Measurements from ENCODE around the gene FNDC8. TPM values are rescaled to one million over a fixed set of nuclear protein-coding genes. Genes with fewer than 3 reads are reported as not detected.

Gene FNDC8
- polyA plus RNA-seq, 1 experiment = not detected

DNA sequence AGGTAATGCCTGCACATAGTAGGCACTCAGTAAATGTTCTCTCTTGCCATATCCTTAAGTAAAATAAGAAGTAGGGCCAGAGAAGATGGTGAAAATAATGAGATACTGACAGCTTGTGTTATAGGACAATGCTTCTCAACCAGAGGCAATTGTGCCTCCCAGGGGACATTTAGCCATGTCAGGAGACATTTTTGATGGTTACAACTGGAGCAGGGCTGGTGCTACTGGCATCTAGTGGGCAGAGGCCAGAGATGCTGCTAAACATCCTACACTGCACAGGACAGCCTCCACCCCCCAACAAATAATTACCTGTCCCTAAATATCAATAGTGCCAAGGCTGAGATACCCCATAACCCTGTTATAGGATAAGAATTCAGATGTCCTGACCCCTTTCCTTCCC, 3.4 kb upstream of the FNDC8 start:
- TF ChIP-seq, protein P1, sequence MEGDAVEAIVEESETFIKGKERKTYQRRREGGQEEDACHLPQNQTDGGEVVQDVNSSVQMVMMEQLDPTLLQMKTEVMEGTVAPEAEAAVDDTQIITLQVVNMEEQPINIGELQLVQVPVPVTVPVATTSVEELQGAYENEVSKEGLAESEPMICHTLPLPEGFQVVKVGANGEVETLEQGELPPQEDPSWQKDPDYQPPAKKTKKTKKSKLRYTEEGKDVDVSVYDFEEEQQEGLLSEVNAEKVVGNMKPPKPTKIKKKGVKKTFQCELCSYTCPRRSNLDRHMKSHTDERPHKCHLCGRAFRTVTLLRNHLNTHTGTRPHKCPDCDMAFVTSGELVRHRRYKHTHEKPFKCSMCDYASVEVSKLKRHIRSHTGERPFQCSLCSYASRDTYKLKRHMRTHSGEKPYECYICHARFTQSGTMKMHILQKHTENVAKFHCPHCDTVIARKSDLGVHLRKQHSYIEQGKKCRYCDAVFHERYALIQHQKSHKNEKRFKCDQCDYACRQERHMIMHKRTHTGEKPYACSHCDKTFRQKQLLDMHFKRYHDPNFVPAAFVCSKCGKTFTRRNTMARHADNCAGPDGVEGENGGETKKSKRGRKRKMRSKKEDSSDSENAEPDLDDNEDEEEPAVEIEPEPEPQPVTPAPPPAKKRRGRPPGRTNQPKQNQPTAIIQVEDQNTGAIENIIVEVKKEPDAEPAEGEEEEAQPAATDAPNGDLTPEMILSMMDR (IDR thresholded peaks at IDR 0.05; ENCODE audit: low read depth, low read length) = no peak
- Histone ChIP-seq H3K27ac (ENCODE audit: low read depth, low read length) (no peak overlapping the region), H3K4me3 (ENCODE audit: low read depth, low read length) (no peak overlapping the region), H3K27me3 (ENCODE audit: control insufficient read depth, insufficient read depth, low read length) (no peaks in the 10 kb centered on the region), H3K9me3 (ENCODE audit: control insufficient read depth, insufficient read depth, low read length) (peaks cover 3% of the 10 kb centered on the region; the same call in 1 of the 2 replicates)
- no peak for DNase-seq (ENCODE audit: low read depth, low spot score)
- ChIA-PET POLR2A (interaction anchor here (0.6 to 1.6 kb wide), 3 partner anchors 24 to 137 kb away, joined by 3 to 6 read pairs (median 4); partner anchors contain the start of gene LIG3), CTCF (interaction anchor here (0.6 to 3.7 kb wide), 8 partner anchors 11 to 574 kb away, joined by 3 to 41 read pairs (median 6); no protein-coding TSS in a partner anchor)

DNA sequence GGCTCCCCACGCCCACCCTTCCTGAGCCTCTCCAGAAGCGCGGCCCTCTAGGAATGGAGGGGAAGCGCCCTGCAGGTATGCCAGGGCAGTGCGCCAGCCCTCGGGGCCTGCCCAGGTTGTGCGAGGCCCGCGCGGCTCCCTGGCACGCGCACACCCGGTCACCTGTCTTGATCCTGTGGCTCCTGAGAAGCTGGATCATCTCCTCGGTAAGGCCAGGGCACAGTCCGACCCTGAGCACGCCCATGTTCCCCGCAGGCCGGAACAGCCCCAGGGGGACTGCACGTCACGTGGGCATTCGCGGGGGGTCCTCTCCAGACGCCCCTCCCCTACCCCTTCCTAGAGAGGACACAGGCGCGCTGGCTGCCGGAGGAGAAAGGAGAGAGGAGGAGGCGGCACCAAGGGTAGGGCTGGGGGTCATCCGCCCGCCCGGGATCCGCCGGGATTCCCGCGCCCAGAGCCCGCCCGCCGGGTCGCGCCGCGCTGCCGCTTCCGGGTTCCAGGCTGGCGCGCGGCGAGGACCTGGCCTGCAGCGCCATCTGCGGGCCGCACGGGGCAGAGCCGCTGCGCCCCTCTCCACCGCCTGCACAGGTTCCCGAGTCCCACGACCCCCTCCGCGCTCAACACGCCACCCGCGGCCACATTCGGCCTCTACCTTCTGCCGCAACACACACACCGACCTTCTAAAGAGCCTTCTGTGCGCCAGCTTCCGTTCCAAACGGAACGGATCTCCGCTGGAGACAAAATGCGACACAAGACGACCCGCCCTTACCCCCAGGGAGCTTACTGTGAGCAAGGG, 1.8 kb upstream of the FNDC8 start, which contains the start of gene RAD51D:
TSS of gene RAD51D (minus strand) at position 491 of the 796 bp plus-strand sequence. CDS start at position 244, 247 bp downstream.
- CTCF ChIA-PET = interaction anchor here (0.5 to 3.7 kb wide), 32 partner anchors 9 to 758 kb away, joined by 3 to 41 read pairs (median 4); no protein-coding TSS in a partner anchor
- POLR2A ChIA-PET = interaction anchor here (1.1 to 1.7 kb wide), 2 partner anchors 8 to 97 kb away, joined by 3 to 9 read pairs; no protein-coding TSS in a partner anchor
- peak; percentile 15 for DNase-seq (ENCODE audit: low read depth, low spot score)

DNA sequence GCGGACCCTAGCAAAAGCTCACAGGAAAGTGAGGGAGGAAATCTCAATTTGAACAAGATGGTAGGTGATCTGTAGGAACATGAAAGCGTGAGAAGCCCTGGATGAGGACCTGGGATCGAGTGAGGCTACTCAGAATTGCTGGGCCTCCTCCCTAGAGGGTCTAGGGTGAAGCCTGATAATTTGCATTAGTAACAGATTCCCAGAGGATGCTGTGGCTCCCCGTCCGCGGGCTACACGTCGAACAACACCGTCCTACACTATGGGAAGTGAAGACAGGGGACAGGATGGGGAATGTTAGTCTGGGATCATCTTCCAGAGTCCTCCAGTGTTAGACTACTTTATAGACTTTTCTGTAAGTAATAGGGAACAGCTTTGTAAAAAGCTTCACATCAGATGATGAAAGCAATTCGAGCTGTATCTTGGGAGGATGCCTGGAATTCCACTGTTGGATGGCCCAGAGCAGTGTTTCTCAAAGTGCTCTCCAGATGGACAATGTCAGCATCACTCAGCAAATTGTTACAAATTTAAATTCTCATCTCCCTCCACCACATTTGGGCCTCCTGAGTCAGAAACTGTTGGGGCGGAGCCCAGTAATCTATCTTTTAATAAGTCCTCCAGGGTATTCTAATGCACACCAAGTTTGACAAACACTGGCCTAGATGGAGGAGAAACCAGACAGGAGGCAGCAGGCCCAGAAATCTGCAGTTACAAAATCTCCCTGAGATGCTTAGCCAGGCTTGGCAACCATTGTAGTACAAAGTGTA, 6.5 kb downstream of the FNDC8 start:
- peak; percentile 96 for DNase-seq (ENCODE audit: low read depth, low spot score)
- Histone ChIP-seq H3K27me3 (ENCODE audit: control insufficient read depth, insufficient read depth, low read length) (no peaks in the 10 kb centered on the region), H3K27ac (ENCODE audit: low read depth, low read length) (peak overlapping the region; percentile 95), H3K9me3 (ENCODE audit: control insufficient read depth, insufficient read depth, low read length) (no peaks in the 10 kb centered on the region; the same call in 1 of the 2 replicates), H3K4me3 (ENCODE audit: low read depth, low read length) (no peak overlapping the region)
- TF ChIP-seq, protein P1 (IDR thresholded peaks at IDR 0.05; ENCODE audit: low read depth, low read length) = no peak
- ChIA-PET POLR2A (interaction anchor here (0.7 to 2.2 kb wide), 14 partner anchors 9 to 876 kb away, joined by 3 to 9 read pairs (median 4); partner anchors contain the start of genes CCT6B, LIG3, NLE1 and RAD51D), CTCF (interaction anchor here (0.8 to 3.8 kb wide), 10 partner anchors 8 to 146 kb away, joined by 3 to 26 read pairs (median 4); partner anchors contain the start of genes NLE1 and RAD51D)

More for the DNA sequence above, 1.8 kb upstream of the FNDC8 start, which contains the start of gene RAD51D:
- Histone ChIP-seq H3K27me3 (ENCODE audit: control insufficient read depth, insufficient read depth, low read length) (no peaks in the 10 kb centered on the region), H3K4me3 (ENCODE audit: low read depth, low read length) (peak within 1 kb of the TSS; percentile 85), H3K9me3 (ENCODE audit: control insufficient read depth, insufficient read depth, low read length) (peaks cover 3% of the 10 kb centered on the region; the same call in 1 of the 2 replicates), H3K27ac (ENCODE audit: low read depth, low read length) (peak within 1 kb of the TSS; percentile 39)
- TF ChIP-seq, protein P1 (IDR thresholded peaks at IDR 0.05; ENCODE audit: low read depth, low read length) = peak; percentile 71

DNA sequence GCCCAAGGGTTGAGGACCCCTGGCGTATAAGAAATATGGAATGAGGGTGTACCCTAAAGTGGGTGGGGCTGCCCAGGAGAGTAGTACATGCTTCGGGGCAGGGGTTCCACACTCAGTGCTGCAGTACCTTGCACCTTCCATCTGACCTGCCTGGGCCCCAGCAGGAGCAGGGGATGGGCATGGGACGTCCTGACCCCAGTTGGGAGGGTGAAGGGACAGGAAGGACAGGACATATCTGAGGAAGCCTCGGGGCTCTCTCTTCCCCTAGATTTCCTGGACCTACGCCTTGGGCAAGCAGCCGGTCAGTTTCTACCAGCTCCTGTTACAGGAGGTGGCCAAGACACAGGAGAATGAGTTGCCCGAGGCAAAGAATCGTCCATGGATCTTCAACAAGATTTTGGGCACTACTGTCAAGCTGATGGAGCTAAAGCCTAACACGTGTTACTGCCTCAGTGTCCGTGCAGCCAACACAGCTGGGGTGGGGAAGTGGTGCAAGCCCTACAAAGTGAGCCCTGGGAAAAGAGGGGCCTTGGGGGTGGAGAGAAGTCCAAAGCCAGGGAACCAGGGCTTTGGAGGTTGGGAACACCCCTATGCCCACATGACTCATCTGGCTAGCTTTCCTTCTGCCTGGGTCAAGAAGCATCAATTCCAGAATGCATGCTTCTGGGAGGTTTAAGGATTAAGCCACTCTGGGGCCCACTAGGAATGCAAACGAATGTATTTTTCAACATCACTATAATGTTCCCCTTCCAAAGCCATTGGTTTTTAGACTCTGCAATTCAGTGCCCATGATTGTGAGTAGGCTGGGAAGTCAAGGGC, 7.9 kb downstream of the FNDC8 start:
- Histone ChIP-seq H3K27ac (ENCODE audit: low read depth, low read length) (peak overlapping the region; percentile 87), H3K4me3 (ENCODE audit: low read depth, low read length) (no peak overlapping the region), H3K9me3 (ENCODE audit: control insufficient read depth, insufficient read depth, low read length) (no peaks in the 10 kb centered on the region; the same call in 1 of the 2 replicates), H3K27me3 (ENCODE audit: control insufficient read depth, insufficient read depth, low read length) (no peaks in the 10 kb centered on the region)
- POLR2A ChIA-PET = interaction anchor here (1.2 to 2.2 kb wide), 3 partner anchors 12 to 114 kb away, joined by 5 to 13 read pairs (median 9); partner anchors contain the start of gene SLFN5
- TF ChIP-seq, protein P1 (IDR thresholded peaks at IDR 0.05; ENCODE audit: low read depth, low read length) = no peak
- CTCF ChIA-PET = interaction anchor here (2.1 to 3.8 kb wide), 4 partner anchors 10 to 39 kb away, joined by 5 to 26 read pairs (median 16); partner anchors contain the start of genes NLE1 and RAD51D
- no peak for DNase-seq (ENCODE audit: low read depth, low spot score)

Measured in AG04450 (cell line).